Measurements from ENCODE around the gene BMP5. TPM values are rescaled to one million over a fixed set of nuclear protein-coding genes. Genes with fewer than 3 reads are reported as not detected.
A peak's percentile ranks its signal among the peaks of the same experiment; 100 is the strongest.

BMP5 gene
- polyA plus RNA-seq, 1 donor (not counting 4 experiments of a cell fraction or from before 2014, with no cell fraction given), result not detected

DNA sequence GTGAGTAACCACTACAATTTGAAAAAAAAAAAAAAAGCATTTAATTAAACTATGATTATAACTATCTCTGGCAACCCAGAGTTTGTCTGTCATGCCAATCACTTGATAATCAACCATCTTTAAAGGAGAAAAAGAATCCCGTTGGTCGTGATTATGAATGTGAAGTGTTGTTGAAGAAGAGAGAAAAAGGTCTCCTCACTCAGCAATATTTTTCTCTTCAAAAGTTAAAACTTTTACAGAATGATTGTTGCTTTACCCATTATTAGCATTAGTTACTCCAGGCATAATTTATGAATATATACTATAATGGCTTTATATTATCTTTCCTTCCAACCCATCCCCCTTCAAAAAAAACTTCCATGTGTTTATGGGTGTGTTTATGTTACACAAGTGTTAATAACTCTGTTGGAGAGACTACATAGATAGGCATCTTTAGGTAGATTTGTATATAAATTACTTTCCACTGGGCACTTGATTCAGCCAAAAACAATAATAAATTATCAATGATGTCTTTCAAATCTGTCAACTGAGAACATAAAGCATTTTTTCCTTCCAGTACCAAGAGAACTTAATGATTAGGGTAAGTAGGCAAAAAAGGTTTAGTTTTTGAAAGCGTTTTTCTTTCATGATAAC lies 5.1 kb downstream of the BMP5 start:
- H3K4me2 ChIP-seq (ENCODE audit: control insufficient read depth, extremely low read depth, insufficient read depth, low read depth, low read length), result no peak overlapping the region
- H3K9me3 ChIP-seq (ENCODE audit: control insufficient read depth, low read depth, low read length), result no peaks in the 10 kb centered on the region
- peak overlapping the region; percentile 67 for H3K27ac ChIP-seq (ENCODE audit: control insufficient read depth, insufficient read depth, low read length)
- H3K9me1 ChIP-seq (ENCODE audit: control insufficient read depth, extremely low read depth, insufficient read depth, low read length), result no peaks in the 10 kb centered on the region
- H4K20me1 ChIP-seq (ENCODE audit: control insufficient read depth, extremely low read depth, insufficient read depth, low read length), result no peaks in the 10 kb centered on the region
- H3K79me2 ChIP-seq (ENCODE audit: control insufficient read depth, insufficient read depth, low read length), result no peaks in the 10 kb centered on the region
- DNase-seq (ENCODE audit: low read depth, low spot score) (no peak), FAIRE-seq (no peak)
- H3K27me3 ChIP-seq (ENCODE audit: control insufficient read depth, extremely low read depth, insufficient read depth, low read length), result no peaks in the 10 kb centered on the region
- H3K4me3 ChIP-seq (ENCODE audit: control insufficient read depth in 2 of 3, extremely low read depth in 1 of 3, insufficient read depth in 2 of 3, low read depth in 1 of 3, low read length in 3 of 3), result no peak overlapping the region
- H2AFZ ChIP-seq (ENCODE audit: control insufficient read depth, low read length), result no peak overlapping the region
- peaks cover 44% of the 10 kb centered on the region for H3K4me1 ChIP-seq (ENCODE audit: control insufficient read depth, extremely low read depth, insufficient read depth, low read length)
- no peaks in the 10 kb centered on the region for H3K36me3 ChIP-seq (ENCODE audit: control insufficient read depth in 2 of 2, extremely low read depth in 1 of 2, insufficient read depth in 2 of 2, low read length in 2 of 2)
- dilution Hi-C loops (cut with MboI; ENCODE audit: extremely low pct_ligation_motif_present, low sequenced_read_pairs), result no loop called here
- peak overlapping the region; percentile 60 for H3K9ac ChIP-seq (ENCODE audit: control insufficient read depth, extremely low read depth, insufficient read depth, low read length)
- no peak for TF ChIP-seq EZH2 (IDR thresholded peaks at IDR 0.05; ENCODE audit: low read length)
- TF ChIP-seq, protein P1, sequence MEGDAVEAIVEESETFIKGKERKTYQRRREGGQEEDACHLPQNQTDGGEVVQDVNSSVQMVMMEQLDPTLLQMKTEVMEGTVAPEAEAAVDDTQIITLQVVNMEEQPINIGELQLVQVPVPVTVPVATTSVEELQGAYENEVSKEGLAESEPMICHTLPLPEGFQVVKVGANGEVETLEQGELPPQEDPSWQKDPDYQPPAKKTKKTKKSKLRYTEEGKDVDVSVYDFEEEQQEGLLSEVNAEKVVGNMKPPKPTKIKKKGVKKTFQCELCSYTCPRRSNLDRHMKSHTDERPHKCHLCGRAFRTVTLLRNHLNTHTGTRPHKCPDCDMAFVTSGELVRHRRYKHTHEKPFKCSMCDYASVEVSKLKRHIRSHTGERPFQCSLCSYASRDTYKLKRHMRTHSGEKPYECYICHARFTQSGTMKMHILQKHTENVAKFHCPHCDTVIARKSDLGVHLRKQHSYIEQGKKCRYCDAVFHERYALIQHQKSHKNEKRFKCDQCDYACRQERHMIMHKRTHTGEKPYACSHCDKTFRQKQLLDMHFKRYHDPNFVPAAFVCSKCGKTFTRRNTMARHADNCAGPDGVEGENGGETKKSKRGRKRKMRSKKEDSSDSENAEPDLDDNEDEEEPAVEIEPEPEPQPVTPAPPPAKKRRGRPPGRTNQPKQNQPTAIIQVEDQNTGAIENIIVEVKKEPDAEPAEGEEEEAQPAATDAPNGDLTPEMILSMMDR (optimal IDR thresholded peaks at IDR 0.05 in 1 of 3, IDR thresholded peaks at IDR 0.05 in 1 of 3, conservative IDR thresholded peaks at IDR 0.05 in 1 of 3; ENCODE audit: extremely low read depth in 1 of 3, insufficient read depth in 2 of 3, low read length in 3 of 3), result no peak

DNA sequence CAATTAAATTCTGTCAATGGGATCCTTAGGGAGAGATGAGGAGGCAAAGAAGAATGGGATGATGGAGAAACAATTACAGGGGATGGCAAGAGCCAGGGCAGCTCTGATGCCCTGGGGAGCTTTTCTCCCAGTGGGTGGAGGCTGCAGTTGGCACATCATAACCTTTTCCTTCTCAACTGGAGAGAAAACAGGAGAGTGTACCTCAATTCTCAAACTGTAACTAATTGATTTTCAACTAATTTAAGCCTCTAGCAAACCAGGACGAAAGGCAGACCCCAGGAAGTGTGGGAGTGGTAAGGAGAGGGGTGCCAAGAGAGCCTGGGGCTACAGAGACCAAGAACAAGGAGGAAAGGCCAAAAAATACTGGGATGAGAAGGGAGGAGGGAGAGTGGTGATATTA lies 5.7 kb downstream of the BMP5 start:
- Histone ChIP-seq H3K27ac (ENCODE audit: control insufficient read depth, insufficient read depth, low read length) (peak overlapping the region; percentile 67), H3K27me3 (ENCODE audit: control insufficient read depth, extremely low read depth, insufficient read depth, low read length) (no peaks in the 10 kb centered on the region), H3K79me2 (ENCODE audit: control insufficient read depth, insufficient read depth, low read length) (no peaks in the 10 kb centered on the region), H2AFZ (ENCODE audit: control insufficient read depth, low read length) (peak overlapping the region; percentile 68), H3K4me1 (ENCODE audit: control insufficient read depth, extremely low read depth, insufficient read depth, low read length) (peaks cover 46% of the 10 kb centered on the region), H3K9ac (ENCODE audit: control insufficient read depth, extremely low read depth, insufficient read depth, low read length) (peak overlapping the region; percentile 60), H4K20me1 (ENCODE audit: control insufficient read depth, extremely low read depth, insufficient read depth, low read length) (no peaks in the 10 kb centered on the region), H3K9me3 (ENCODE audit: control insufficient read depth, low read depth, low read length) (no peaks in the 10 kb centered on the region), H3K9me1 (ENCODE audit: control insufficient read depth, extremely low read depth, insufficient read depth, low read length) (no peaks in the 10 kb centered on the region), H3K36me3 (ENCODE audit: control insufficient read depth in 2 of 2, extremely low read depth in 1 of 2, insufficient read depth in 2 of 2, low read length in 2 of 2) (no peaks in the 10 kb centered on the region), H3K4me3 (ENCODE audit: control insufficient read depth in 2 of 3, extremely low read depth in 1 of 3, insufficient read depth in 2 of 3, low read depth in 1 of 3, low read length in 3 of 3) (no peak overlapping the region), H3K4me2 (ENCODE audit: control insufficient read depth, extremely low read depth, insufficient read depth, low read depth, low read length) (peak overlapping the region; percentile 60)
- DNase-seq (ENCODE audit: low read depth, low spot score), result no peak
- TF ChIP-seq EZH2 (IDR thresholded peaks at IDR 0.05; ENCODE audit: low read length), result no peak
- TF ChIP-seq, protein P1 (optimal IDR thresholded peaks at IDR 0.05 in 1 of 3, IDR thresholded peaks at IDR 0.05 in 1 of 3, conservative IDR thresholded peaks at IDR 0.05 in 1 of 3; ENCODE audit: extremely low read depth in 1 of 3, insufficient read depth in 2 of 3, low read length in 3 of 3), result no peak
- FAIRE-seq, result no peak
- dilution Hi-C loops (cut with MboI; ENCODE audit: extremely low pct_ligation_motif_present, low sequenced_read_pairs), result no loop called here

Data from keratinocyte (primary cell).